Measurements from ENCODE around the gene MGAT5.

Gene MGAT5

DNA sequence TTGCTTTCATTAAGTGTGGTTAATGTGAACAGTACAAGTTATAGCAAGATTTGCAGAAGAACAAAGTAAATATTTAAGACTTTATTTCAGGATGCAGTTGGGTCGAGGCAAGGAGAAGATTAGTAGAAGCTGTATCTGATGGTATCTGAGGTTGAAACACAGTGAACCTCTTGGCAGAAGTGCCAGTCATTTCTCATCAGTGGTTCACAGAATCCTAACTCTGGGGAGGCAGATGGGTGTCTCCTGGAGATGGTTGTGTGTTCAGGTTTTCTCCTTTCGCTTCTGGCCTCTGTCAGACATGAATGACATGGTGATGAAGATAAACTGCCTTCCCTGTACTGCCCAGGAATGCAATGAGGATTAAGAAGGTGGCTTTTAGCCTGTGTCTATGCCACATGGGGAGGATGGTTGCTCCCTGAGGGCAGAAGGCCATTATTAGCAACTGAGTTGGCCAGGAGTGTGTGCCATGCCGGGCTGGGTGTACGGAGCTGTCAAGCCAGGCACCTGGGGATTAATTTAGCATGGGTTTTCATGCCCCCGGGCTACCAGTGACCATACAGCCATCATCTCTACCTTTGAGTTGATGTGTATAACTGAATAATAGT, 28.0 kb downstream of the MGAT5 start:
- DNase-seq, result no peak

DNA sequence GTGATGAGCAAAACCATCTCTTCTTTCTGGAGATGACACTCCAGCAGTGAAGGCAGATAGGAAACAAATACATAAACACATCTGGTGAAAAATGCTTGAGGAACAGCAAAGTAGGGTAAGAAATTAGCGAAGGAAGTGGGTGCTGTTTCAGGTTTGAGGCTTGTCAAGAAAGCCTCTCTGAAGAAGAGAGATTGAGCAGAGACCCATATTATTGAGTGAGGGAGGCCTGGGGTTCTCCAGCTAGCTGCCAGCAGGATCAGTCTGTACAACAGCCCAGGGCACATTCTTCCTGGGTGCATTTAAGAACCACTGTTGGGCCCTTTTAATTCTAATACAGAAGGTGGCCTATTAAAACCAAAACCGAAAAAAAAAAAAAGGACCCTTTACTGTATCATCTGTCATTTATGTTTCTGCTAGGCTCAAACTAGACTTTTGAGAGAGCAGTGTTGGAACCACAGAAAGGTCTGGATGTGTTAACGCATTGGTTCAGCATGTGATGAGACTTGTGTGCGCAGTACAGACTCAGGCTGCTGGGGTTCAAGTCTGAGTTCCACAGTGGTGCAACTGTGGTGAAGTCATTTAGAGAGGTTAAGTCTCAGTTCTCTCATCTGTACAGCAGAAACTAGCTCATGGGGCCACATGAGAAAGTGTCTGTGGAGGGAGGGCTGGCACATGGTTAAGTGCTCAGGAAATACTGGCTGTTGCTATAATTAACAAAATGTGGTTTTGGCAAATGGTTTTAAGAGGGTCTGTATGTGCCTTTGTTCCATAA, 28.9 kb downstream of the MGAT5 start:
- DNase-seq, result peak; percentile 35

DNA sequence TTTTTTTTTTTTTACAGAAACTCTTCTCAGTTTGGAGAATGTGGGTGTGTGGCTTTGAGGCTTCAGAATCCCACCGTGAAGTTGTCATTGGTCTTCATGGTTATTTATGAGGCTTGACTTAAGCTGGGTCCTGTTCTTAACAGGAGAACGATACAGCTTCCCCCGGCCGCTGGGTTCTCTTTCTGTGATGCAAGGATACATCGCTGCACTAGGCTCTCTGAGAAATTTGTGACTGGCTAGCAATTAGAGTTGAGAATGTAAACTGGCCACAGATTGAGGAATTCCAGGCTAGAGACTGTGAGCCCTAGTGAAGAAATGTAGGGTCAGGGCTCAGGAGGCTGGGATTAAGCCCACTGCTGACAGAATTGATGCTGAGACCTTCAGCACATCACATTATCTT, 29.8 kb downstream of the MGAT5 start:
- DNase-seq, result no peak

DNA sequence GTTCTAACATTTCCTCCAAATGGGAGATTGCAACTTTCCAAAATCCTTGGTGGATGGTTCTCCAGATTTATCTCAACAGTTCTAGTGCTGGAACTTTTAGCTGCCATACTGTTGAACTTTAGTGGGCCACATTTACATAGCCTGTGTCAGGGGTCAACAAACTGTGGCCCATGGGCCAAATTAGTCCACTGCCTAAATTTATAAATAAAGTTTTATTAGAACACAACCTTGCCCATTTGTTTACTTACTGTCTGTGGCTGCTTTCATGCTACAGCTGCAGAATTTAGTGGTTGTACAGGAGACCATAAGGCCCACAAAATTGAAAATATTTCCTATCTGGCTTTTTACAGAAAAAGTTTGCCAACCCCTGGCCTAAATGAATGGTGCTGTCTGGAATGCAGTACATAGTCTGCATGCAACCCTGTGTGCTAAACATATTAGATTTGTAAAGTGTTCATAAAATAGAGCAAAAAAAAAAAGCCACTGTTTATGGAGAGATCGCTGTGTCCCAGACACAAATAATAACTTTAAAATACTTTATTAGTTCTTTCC, 30.3 kb downstream of the MGAT5 start:
- no peak for DNase-seq

DNA sequence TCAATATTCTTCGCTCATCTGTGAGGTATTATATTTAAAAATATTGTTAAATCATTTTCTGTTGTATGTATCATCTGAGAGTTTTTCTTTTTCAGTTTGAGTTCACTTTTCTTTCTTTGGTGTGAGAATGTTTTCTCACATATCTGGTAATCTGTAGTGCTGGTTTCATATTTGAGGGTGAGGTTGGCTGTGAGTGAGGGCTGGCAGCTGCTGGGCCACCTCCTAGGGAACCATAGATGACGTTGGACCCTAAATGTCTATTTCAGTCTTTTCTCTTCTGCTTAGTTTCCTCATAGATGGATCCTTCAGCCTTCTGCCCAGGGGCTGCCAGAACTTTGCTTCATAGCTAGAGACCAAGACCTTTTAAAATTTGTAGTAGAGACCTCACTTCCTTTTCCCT, 33.5 kb downstream of the MGAT5 start:
- DNase-seq, result peak; percentile 30

DNA sequence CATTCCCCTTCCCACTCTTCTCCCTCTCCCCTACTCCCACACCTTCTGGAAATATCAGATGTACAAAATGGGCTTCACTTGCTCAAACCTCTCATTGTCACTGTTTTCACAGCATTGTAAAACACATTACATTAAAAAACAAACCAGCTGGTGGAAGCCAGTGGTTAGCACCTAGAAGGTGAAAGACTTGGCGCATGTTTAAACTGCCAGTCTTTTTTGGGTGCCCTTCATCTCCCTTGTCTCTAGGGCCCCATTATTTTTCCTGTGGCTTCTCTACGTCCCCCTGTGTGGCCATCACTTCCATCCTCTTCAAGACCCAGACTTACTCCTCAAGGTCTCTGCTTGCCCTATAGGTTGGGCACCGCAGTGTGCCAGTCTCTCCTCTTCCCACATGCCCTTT, 34.9 kb downstream of the MGAT5 start:
- no peak for DNase-seq

DNA sequence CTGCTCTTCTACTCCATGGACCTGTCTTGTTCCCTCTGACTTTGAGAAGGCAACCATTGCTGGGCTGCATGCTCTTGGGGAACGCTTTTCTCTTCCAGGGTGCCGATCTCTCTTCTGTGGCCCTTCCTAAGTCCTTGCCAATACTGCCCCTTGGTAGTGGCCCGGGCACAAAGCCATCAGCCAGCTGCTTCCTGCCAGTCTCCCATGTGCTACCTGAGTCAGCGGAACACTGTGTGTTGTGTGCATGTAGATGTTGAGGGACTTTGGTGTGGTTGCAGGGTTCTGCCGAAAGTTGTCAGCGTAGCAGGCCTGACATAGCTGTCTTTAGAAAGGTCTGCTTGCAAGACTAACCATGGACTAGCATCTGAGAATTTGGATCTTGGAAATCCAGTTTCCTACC, 35.4 kb downstream of the MGAT5 start:
- peak; percentile 35 for DNase-seq

DNA sequence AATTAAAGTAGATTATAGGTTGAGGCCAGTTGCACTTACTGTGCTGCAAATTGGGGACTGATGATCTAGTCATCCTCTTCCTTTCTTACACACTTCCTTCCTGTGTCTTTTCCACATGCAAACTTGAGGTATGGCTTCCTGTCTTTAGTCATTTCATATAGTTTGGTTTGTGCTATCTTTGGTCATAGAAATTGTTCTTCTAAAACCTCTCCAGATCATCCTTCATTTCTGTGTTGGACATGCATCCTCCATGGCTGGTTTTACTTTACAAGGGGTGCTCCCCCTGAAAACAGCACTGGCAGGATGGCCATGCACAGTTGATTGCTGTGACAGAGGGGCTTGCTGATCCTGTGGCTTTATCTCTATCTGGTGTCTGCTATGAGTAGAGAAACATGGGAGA, 36.5 kb downstream of the MGAT5 start:
- no peak for DNase-seq

DNA sequence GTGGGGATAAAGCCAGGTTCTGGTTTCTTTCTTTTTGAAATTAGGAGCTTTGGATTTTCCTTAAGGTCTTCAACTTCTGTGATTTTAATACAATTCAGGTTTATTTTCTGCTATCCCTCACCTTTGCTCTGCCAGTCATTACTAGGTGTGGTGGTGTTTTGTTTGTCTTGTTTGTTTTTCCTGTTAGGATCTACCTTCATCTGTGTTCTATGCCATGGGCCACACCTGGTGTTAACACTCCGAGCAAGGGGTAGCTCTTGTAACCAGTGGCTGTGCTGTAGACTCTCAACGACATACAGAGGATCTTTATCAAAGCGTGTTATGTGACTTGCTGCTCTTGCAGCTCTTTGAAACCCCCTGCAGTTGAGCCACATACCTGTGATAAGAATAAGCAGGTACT, 38.6 kb downstream of the MGAT5 start:
- no peak for DNase-seq

DNA sequence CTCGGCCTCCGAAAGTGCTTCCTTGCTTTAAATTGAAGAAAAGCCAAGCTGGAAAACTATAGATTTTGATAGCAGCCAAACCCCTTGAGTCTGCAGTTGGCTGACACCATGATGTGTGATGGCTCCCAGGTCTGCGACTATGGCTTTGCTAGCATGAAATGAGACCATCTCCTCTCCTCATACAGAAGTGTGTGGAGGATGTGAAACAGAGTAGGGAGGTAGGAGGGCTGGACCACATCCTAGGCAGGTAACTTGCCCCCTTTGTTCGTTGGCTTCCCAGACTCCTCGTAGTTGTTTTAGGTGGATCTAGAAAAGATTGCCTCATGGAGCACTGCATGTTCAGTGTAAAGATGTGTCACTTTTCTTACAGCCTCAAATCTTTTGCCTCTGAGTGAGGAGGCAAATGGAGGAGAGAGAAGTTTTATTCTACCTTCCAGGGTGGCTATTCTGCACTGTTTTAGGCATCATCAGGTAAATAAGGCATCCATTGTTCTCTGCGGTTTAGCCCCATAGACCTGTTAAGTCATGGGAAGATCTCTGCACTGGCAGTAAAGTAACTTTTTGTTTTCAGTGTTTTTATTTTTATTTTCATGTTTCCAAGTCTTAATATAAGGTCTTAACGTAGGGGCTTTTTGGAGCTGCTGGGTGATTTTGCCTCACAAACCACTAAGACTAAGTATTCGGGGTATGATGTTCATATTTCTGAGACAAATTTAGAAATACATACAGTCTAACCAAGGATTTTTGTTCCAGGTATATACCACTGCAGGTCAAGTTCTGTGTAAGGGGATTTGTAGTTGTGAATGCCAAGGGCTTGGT, 40.1 kb downstream of the MGAT5 start:
- no peak for DNase-seq

DNA sequence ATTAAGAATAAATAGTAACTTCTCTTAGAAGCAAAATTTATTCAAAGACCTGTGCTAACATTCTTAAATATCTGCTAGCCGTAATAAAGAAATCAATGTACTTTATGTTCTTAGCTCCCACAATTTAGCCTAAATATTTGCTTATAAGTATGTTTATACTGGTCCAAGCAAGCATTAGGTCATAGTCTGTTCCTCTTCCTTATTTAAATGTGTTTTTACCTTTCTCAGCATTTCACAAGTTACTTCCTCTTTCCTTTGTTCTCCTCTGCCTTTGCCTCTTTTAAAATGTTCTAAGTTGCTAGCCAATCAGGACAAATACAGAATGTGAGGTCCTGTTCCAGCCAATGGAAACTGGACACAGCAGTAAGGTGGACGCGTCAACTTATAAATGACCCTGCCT, 40.7 kb downstream of the MGAT5 start:
- DNase-seq, result peak; percentile 47

DNA sequence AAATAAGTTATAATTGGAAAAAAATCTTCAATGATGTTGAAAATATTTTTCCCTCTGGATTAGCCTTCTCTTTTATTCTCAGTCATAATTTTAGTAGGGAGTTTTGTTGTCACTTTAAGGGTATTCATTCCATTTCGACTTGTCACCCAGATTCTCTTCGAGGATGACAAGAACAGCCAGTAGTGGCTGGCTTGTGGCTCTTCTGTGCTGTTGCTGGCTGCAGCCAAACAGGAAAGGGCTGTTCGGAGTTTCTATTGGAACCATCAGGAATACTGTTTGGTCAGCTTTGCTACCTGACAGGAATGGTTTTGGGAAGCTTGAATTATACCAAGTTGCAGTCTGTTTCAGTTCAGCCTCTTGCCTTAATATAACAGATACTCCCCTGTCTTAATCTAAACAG, 41.6 kb downstream of the MGAT5 start:
- DNase-seq, result no peak

DNA sequence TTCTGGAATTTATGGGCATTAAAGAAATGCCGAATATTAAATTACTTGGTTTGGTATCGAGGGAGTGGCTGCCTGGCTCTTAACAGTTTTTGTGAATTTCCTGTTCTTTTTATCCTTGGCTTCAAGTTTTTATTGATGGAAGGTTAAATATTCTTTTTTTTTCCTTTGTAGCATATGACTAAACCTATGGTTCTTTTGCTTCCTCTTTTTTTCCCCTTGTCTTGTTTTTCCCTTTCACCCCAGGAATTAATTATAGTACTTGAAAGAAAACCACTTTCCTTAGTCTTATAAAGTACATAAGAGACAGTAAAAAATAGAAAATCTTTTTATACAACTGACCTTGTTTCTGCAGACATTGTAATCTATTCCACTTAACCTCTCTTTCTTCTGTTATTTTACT, 42.4 kb downstream of the MGAT5 start:
- no peak for DNase-seq

DNA sequence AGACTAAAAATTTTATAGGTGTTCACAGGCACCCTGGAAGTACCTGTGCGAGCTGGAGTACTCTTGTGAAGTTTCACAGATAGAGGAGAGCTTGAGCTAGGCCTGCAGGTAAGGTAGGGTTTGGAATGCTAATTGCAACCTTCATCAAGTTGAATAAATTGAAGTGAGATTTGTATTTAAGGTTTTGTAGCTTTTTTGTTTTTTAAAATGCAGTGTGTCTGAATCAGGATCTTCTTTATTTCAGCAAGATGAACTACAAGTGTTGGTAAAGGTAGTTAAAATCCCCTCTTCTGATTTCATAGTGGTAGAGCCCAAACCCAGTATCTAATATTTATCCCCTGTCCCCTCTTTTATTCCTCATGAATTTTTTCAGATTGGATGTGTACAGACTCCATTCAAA, 45.5 kb downstream of the MGAT5 start:
- no peak for DNase-seq

DNA sequence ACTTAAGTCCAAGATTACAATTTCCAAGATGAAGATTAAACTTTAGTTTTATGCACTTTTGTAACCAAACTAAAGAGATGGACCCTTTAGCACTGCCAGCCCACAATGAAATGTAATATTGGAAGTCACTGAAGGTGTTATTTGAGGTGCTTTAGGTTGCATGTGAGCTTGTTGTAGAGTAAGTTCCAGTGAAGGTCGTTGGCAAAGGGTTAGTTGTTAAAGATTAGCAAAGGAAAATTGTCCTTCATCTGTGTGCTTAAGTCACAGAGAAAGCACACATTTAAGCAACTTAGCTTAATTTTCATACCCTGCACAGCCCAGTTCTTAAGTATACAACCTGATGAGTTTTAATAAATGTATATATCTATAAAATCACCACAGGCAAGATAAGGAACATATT, 46.7 kb downstream of the MGAT5 start:
- DNase-seq, result no peak

DNA sequence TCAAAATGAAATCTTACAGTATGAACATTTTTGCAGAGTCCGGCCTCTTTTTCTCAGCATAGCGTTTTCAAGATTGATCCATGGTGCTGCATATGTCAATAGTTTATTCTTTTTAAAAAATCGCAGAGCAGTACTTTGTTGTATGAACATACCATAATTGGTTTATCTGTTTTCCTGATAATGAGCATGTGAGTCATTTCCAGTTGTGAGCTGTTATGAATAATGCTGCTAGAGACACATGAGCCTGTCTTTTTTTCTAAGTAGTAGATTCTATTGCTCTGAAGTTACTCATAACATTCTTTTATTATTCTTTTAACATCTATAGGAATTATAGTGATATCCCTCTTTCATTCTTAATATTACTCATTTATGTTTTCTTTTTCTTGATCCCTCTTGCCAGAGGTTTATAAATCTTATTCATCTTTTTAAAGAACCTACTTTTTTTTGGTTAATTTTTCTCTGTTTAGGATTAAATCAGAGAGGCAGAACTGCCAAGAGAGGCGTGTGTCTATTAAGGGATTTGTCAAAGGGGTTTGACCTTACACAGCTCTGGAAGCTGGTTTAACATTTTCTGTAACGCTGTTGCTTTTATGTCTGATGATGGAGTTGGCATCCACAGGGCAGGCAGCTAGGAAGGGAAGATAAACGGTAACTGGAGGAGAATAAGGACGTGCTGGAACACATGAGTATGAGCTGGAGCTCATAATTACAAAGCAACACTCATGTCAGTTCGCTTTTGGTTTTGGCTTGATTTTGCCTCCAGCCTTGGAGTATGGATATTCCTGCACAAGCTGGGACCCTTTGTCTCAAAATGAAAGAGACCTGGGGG, 47.4 kb downstream of the MGAT5 start:
- DNase-seq, result no peak

DNA sequence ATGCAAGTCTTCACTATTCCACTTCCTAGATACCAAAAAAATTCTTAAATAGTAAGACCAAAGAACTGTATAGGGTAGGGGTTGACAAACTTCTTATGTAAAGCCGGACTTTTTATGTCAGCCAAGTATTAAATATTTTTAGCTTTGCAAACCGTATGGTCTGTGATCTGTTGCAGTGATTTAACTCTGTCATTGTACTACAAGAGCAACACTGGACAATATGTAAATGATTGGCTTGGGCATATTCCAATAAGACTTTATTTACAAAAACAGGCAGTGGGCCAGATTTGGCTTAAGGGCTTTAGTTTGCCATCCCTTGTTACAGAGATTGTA, 48.0 kb downstream of the MGAT5 start:
- DNase-seq, result no peak

DNA sequence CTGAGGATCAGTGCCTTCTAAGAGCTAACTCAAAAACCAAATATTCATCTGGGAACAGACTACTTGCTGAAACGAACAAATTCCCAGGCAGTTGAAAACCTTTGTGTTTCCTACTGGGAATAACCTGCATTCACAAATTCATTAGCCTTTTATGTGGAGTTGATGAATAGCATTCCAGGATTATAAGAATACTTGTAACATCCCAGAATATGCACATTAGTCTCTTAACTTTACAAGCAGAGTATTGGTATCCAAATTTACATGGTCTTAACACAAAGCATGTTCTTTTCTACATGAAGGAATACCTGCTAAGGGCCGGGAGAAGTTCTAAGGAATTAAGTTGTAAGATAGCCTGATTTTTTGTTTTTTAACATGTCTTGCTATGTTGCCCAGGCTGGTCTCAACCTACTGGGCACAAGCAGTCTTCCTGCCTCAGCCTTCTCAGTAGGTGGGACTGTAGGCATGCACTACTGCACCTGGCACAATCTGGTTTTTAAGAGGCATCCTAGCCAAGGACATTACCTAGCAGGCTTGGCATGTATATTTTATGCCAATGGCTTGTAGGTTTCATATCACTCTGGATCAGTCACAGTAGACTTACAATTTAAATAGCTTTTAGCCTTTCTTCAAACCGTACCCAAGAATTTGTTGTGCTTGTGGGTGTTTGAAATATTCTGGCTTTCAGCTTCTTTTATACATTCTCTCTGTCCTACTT, 50.7 kb downstream of the MGAT5 start:
- no peak for DNase-seq

DNA sequence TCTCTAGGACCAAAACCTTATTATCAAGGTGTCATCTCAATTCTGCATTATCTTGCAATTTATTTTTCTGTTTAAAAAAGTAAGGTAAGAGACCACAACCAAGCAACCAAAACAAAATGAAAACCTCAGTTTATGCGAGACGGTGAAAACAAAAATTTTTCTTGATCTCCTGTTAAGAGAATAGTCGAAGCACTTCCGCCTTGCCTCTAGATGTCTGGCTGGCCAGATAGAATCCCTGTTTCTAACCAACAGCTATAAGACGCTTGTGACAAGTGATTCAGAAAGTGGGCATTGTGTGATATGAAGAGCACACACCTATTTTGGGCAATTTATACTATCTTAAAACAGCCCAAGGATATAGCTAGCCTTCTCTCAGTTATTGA, 51.2 kb downstream of the MGAT5 start:
- DNase-seq, result no peak

DNA sequence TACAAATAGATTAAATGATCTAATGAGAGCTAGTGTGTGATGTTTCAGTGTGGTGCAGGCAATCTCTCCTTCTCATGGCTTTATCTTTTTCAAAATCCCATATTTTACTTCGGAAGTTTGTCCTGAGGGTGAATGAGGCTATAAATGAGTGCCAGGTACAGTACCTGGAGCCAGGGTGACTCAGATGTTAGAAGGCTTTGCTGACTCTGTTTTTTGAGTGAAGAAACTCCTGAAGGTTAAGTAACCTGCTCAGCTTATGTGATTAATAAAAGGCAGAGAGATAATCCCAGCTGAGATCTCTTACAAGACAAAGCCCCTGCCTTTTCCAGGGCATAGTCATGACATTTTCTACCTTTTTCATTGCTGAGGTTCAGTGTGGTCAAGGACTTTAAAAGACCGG, 52.6 kb downstream of the MGAT5 start:
- DNase-seq, result no peak

DNA sequence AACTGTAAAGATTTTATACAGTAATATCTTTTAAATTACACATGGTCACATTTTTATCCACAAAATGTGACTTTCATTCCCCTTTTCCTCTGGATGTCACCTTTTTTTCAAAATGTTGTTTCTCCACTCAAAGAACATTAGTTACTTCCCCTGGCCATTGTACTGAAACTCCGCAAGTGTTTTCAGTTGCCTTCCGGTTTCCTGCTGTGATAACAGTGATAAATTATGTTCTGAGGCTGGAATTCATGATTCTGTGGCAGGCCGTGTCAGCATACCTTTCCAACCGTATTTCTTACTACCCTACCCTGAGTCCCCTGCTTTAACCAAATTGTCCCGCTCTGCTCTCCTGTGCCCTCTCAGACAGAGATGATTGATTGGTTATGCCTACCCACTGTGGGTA, 53.5 kb downstream of the MGAT5 start:
- no peak for DNase-seq
